ENCODE results near the gene SLC16A2. TPM values are rescaled to one million over a fixed set of nuclear protein-coding genes. Genes with fewer than 3 reads are reported as not detected.
"Not testable (repeated sequence)": the region's sequence is repeated elsewhere in the genome, so short reads cannot be mapped to it uniquely, and the experiment has no call there.

The SLC16A2 gene
- total RNA-seq, 4 donors from 2014 or later, result 8.0 to 15.8 (median 10.2) TPM

DNA sequence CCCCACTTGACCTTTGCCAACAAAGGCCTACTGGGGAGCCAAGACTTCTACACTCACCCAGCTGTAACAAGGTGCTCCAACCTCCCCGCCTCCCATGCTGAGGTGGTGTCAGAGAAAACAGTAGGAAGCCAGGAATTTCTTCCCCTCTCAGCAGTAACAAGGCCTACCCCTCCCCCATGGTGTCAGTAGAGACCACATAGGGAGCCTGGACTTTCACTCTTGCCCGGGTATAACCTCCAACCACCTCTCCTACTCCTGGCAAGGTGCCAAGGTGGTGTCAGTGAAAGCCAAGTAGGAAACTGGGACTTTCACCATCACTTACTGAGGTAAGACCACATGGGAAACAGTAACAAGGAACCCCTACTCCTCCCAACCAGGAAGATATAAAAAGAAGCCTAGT lies 93.1 kb downstream of the SLC16A2 start:
- DNase-seq (ENCODE audit: low spot score) (no peak), ATAC-seq (ENCODE audit: low FRiP score) (no peak)
- TF ChIP-seq, protein P1, sequence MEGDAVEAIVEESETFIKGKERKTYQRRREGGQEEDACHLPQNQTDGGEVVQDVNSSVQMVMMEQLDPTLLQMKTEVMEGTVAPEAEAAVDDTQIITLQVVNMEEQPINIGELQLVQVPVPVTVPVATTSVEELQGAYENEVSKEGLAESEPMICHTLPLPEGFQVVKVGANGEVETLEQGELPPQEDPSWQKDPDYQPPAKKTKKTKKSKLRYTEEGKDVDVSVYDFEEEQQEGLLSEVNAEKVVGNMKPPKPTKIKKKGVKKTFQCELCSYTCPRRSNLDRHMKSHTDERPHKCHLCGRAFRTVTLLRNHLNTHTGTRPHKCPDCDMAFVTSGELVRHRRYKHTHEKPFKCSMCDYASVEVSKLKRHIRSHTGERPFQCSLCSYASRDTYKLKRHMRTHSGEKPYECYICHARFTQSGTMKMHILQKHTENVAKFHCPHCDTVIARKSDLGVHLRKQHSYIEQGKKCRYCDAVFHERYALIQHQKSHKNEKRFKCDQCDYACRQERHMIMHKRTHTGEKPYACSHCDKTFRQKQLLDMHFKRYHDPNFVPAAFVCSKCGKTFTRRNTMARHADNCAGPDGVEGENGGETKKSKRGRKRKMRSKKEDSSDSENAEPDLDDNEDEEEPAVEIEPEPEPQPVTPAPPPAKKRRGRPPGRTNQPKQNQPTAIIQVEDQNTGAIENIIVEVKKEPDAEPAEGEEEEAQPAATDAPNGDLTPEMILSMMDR (IDR thresholded peaks at IDR 0.05), result no peak

DNA sequence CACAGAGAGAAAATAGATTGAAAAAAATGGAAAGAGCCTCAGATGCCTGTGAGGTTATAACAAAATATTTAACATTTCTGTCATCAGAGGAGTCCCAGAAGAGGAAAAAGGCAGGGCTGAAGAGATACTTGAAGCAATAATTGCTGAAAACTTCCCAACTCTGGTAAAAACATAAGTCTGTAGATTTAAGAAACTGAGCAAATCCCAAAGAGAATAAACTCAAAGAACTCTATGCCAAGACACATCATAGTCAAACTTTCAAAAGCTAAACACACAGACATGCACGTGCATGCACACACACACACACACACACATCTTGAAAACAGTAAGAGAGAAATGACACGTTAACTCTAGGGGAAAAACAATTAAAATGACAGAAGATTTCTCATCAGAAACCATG lies 94.1 kb downstream of the SLC16A2 start:
- ATAC-seq (ENCODE audit: low FRiP score) (no peak), DNase-seq (ENCODE audit: low spot score) (no peak)
- TF ChIP-seq, protein P1 (IDR thresholded peaks at IDR 0.05), result no peak

DNA sequence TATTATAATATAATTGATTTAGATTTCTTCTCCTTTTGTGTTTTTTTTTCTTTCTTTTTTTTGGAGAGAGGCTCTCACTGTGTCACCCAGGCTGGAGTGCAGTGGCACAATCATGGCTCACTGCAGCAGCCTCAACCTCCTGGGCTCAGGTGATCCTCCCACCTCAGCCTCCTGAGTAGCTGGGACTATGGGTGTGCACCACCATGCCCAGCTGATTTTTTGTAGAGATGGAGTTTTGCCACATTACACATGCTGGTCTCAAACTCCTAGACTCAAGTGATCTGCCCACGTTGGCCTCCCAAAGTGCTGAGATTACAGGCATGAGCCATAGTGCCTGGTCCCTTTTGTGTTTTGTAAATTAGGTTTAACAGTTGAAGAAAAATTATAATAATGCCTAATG lies 94.7 kb downstream of the SLC16A2 start:
- not testable (repeated sequence) for ATAC-seq (ENCODE audit: low FRiP score); DNase-seq (ENCODE audit: low spot score)

DNA sequence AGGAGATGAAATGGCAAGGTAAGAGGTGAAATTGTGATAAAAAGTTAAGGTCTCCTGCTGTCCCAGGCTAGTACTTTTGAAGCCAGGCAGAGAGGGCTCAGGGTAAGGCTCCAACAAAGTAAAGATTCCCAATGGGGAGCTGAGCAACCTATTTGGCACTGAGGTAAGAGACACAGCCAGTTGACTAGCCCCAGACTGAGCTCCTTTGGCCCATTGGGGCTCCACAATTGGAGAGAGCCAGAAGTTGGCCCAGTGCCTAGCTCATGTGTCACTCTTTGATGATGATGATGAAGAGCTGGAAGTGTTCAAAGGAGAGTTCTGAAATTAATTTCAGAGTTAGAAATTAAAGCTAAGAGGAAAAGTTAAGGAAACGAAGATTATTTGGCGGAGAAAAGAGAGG lies 98.6 kb downstream of the SLC16A2 start:
- no peak for DNase-seq (ENCODE audit: low spot score)
- ATAC-seq (ENCODE audit: low FRiP score), result no peak
- TF ChIP-seq, protein P1 (IDR thresholded peaks at IDR 0.05), result no peak

DNA sequence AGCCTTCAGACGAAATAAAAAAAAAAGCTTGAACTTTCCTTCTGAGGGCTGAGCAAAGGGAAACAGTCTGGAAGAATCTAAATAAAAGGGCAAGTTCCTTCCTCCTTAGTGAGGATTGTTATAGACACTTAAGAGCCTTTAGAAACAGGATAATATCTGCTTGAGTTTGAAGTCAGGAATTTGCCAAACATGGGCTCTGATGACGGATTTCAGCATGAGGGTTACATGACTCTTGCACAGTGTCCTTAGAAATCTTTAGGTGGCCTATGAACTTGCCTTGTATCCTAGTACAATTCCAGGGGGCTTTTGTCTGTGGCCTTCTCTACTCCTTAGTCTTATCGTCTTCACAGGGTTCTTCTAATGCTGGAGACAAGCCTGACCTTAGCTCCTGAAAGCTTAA lies 99.0 kb downstream of the SLC16A2 start:
- TF ChIP-seq, protein P1 (IDR thresholded peaks at IDR 0.05), result no peak
- DNase-seq (ENCODE audit: low spot score) (no peak), ATAC-seq (ENCODE audit: low FRiP score) (no peak)

DNA sequence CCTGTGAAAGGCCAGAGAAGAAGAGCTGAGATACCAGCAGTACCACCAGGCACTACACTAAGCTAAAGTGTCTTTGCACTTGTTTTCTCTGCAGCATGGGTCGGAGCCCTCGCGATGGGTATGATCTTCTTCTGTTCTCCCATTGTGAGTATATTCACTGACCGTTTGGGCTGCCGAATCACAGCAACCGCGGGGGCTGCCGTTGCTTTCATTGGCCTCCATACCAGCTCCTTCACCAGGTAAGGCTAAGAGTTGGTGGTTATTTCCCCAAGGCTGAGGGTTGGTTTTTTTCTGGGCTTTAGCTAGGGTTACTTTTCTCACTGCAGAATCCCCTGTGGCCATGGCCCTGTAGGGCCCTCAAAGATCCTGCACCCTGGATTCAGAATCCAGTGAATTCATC lies 99.6 kb downstream of the SLC16A2 start:
- ATAC-seq (ENCODE audit: low FRiP score), result no peak
- TF ChIP-seq, protein P1 (IDR thresholded peaks at IDR 0.05), result no peak
- no peak for DNase-seq (ENCODE audit: low spot score)

DNA sequence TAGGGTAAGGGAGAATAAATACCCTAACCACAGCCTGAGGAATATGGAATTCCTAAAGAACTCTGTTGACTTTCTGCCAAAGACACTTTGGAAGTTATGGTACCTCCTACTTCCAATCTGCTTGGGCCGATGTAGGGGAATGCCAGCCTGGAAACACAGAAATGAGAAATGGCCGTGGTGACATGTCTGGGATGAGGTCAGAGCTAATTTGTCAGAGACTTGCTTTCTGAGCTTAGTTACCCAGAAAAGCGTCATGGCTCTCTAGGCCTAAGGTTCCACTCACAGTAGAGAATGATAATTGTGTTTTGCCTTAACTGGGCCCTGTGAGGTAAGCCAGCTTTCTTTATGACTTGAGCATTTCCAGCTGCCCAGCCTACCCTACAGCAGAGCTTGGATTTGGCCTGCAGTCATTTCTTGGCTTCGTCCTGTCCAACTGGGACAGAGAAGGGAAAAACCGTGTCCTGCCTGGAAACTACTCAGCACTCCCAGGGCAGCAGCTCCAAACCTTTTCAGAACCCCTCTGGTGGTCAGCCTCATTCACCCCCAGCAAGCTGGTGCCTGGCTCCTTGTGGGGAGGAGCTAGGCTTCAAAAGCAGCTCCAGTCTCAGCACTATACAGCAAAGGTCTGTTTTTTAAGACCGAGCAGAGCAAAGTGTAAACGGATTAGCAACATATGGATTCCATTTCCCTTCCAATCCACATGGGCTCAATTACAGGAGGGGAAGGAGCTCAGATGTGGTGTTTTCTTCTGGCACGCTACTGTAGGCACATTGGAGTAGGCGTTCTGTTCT lies 100.9 kb downstream of the SLC16A2 start:
- TF ChIP-seq, protein P1 (IDR thresholded peaks at IDR 0.05), result no peak
- no peak for DNase-seq (ENCODE audit: low spot score)
- no peak for ATAC-seq (ENCODE audit: low FRiP score)

Data from omental fat pad (tissue), 4 donors.